ENCODE data around the gene FAT2.

GRCh38 chr5:151557466-151557865 is 33.7 kb downstream of the FAT2 start:
- TF ChIP-seq CTCF (IDR thresholded peaks at IDR 0.05; ENCODE audit: borderline replicate concordance, extremely low read depth, low read length, poor library complexity, severe bottlenecking) (no peak), EZH2 (IDR thresholded peaks at IDR 0.05; ENCODE audit: borderline replicate concordance, low read depth, low read length, severe bottlenecking) (no peak)
